Calu3 (cell line): ENCODE measurements around the gene PEAK1. TPM values are rescaled to one million over a fixed set of nuclear protein-coding genes. Genes with fewer than 3 reads are reported as not detected.

Source experiments
- BruUV-seq: library from RNA; stranded (reverse); fragments of 400-500 nt; replicated peaks from 2 replicates; lab custom pipeline; 2021; lab: Mats Ljungman, UMichigan
- CTCF ChIA-PET: fragments of 300-600 bp; sonication (Branson Sonifier 250); formaldehyde crosslinking; loops from one replicate; lab custom pipeline; 2022; ENCODE audit warnings: antibody characterized with exemption; lab: Charles Lee
- DNase-seq: peaks from one replicate; pipeline ENCODE4 v3.0.0; 2022
- H3K27ac Mint-ChIP-seq: one replicate; pipeline ENCODE4 v1.8.0; 2022; ENCODE audit warnings: mixed read lengths; ENCODE audit not compliant: unreplicated experiment
- H3K27me3 Mint-ChIP-seq: one replicate; pipeline ENCODE4 v1.8.0; 2022; ENCODE audit warnings: mixed read lengths; ENCODE audit not compliant: unreplicated experiment
- H3K36me3 Mint-ChIP-seq: one replicate; pipeline ENCODE4 v1.8.0; 2022; ENCODE audit warnings: mild to moderate bottlenecking, moderate library complexity, mixed read lengths; ENCODE audit not compliant: insufficient read depth, unreplicated experiment
- H3K4me1 Mint-ChIP-seq: one replicate; pipeline ENCODE4 v1.8.0; 2022; ENCODE audit warnings: mild to moderate bottlenecking, low read depth, mixed read lengths; ENCODE audit not compliant: unreplicated experiment
- H3K4me3 Mint-ChIP-seq: one replicate; pipeline ENCODE4 v1.8.0; 2022; ENCODE audit warnings: mild to moderate bottlenecking, low read depth, moderate library complexity, mixed read lengths; ENCODE audit not compliant: unreplicated experiment
- H3K9me3 Mint-ChIP-seq: one replicate; pipeline ENCODE4 v1.8.0; 2022; ENCODE audit warnings: low read depth, mixed read lengths; ENCODE audit not compliant: unreplicated experiment
- intact Hi-C: fragments of 100-400 bp; cut with micrococcal nuclease; formaldehyde crosslinking; loops from one replicate; pipeline ENCODE4 v1.10.0; 2022; ENCODE audit not compliant: unreplicated experiment
- total RNA-seq: library from RNA; stranded (reverse); gene quantifications from 2 replicates; pipeline ENCODE4 v1.2.3, GENCODE V29; 2022
- TF ChIP-seq, protein P1 (sequence below): fragments of 200-600 bp; IDR thresholded peaks from one replicate; pipeline ENCODE4 v1.8.0; 2022; ENCODE audit warnings: antibody characterized with exemption; ENCODE audit not compliant: unreplicated experiment

The PEAK1 gene
- total RNA-seq, 1 experiment from 2014 or later, result 54.3 TPM

DNA sequence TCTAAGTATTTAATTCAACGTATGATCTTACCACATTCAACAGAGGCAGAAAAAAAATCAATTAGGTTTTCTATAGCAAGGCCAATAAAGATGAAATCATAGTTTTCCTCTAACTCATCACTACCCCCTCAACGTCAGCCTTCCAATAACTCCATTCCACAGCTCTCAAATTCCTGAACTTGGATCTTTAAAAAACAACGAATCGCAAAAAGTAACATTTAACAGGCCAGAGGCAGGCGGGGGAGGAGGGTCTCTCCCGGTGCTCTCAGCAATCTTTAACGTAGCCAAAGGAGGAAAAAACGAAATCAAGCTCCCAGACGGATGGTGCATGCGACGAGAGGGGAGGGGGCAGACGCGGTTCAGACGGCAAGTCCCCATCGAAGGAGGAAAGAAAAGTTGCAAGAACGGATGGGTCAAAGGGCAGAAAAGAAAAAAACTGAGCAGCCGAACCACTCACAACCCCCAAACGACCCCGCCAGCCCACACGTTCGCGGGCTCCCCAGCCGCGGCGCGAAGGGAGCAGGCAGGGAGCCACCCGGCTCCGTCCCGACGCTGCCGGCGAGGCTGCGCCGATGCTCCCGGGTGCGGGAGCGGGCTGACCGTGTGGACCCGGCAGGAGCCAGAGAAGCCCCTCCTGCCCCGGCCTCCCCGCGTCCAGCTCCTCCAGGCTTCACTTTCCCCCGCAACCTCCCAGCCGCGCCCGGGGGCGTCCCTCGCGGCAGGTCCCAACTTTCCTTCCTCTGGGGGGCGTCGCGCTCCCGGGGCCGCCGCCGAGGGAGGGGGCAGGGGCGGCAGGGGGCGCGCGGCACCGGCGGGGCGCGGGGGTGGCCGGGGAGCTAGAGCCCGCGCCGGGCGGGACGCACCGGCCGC lies 703 bp downstream of the PEAK1 start:
- intact Hi-C loops, result loop anchor here (1.0 kb wide), 1 partner anchor 232 kb away; no protein-coding TSS in a partner anchor
- Mint-ChIP-seq H3K4me1 (peaks cover 19% of the 10 kb centered on the region), H3K27me3 (no peaks in the 10 kb centered on the region), H3K4me3 (peak overlapping the region; percentile 85), H3K27ac (peak overlapping the region; percentile 95), H3K9me3 (no peaks in the 10 kb centered on the region), H3K36me3 (peaks cover 39% of the 10 kb centered on the region)
- no TSS peak for BruUV-seq
- TF ChIP-seq, protein P1, sequence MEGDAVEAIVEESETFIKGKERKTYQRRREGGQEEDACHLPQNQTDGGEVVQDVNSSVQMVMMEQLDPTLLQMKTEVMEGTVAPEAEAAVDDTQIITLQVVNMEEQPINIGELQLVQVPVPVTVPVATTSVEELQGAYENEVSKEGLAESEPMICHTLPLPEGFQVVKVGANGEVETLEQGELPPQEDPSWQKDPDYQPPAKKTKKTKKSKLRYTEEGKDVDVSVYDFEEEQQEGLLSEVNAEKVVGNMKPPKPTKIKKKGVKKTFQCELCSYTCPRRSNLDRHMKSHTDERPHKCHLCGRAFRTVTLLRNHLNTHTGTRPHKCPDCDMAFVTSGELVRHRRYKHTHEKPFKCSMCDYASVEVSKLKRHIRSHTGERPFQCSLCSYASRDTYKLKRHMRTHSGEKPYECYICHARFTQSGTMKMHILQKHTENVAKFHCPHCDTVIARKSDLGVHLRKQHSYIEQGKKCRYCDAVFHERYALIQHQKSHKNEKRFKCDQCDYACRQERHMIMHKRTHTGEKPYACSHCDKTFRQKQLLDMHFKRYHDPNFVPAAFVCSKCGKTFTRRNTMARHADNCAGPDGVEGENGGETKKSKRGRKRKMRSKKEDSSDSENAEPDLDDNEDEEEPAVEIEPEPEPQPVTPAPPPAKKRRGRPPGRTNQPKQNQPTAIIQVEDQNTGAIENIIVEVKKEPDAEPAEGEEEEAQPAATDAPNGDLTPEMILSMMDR, result peak; percentile 42
- CTCF ChIA-PET, result interaction anchor here (1.1 to 2.6 kb wide), 2 partner anchors 124 to 232 kb away, joined by 3 to 8 read pairs; no protein-coding TSS in a partner anchor
- peak; percentile 59 for DNase-seq

DNA sequence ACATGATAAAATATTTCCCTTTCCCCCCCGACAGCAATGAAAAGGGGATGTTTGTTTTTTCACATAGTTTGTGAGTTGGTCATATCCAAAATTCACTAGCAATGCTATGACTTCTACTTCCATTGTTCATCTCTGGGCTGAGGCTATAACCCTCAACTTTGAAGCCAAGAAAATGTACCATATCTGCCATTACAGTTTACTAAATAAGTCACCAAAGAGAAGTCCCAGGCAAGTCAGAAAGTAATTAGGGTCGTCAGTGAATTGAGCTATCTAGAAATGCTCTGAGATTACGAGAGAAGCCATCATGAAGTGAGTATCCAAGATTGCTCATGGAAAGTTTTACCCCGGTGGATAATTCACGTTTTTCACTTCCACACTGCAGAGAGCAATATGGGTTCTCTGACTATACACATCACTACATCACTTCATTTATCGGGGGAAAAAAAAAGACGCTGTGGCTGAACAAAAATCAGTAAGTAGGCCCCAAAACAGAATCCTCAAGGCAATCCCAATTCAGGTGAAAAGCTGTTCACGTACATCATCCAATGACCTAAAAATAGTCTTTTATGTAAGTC lies 1.4 kb downstream of the PEAK1 start:
- peak overlapping the region; percentile 95 for H3K27ac Mint-ChIP-seq

GRCh38 chr15:77417602-77418001 lies 2.3 kb downstream of the PEAK1 start:
- intact Hi-C loops, result loop anchor here (1.0 kb wide), 1 partner anchor 230 kb away; no protein-coding TSS in a partner anchor
- peaks cover 39% of the 10 kb centered on the region for H3K36me3 Mint-ChIP-seq
- BruUV-seq, result no TSS peak
- no peak for DNase-seq
- no peak overlapping the region for H3K4me3 Mint-ChIP-seq
- H3K9me3 Mint-ChIP-seq, result no peaks in the 10 kb centered on the region
- no peak overlapping the region for H3K27ac Mint-ChIP-seq
- H3K4me1 Mint-ChIP-seq, result peaks cover 9% of the 10 kb centered on the region
- TF ChIP-seq, protein P1, result no peak
- CTCF ChIA-PET, result no interaction called here
- H3K27me3 Mint-ChIP-seq, result no peaks in the 10 kb centered on the region

More for the DNA sequence above, 1.4 kb downstream of the PEAK1 start:
- Mint-ChIP-seq H3K9me3 (no peaks in the 10 kb centered on the region), H3K36me3 (peaks cover 39% of the 10 kb centered on the region), H3K4me3 (peak overlapping the region; percentile 85), H3K4me1 (peaks cover 11% of the 10 kb centered on the region), H3K27me3 (no peaks in the 10 kb centered on the region)
- TF ChIP-seq, protein P1, result no peak
- BruUV-seq, result TSS peak; percentile 72
- intact Hi-C loops, result loop anchor here (1.0 kb wide), 1 partner anchor 231 kb away; no protein-coding TSS in a partner anchor
- CTCF ChIA-PET, result interaction anchor here (1.1 to 2.6 kb wide), 2 partner anchors 125 to 232 kb away, joined by 3 to 8 read pairs; no protein-coding TSS in a partner anchor
- no peak for DNase-seq

DNA sequence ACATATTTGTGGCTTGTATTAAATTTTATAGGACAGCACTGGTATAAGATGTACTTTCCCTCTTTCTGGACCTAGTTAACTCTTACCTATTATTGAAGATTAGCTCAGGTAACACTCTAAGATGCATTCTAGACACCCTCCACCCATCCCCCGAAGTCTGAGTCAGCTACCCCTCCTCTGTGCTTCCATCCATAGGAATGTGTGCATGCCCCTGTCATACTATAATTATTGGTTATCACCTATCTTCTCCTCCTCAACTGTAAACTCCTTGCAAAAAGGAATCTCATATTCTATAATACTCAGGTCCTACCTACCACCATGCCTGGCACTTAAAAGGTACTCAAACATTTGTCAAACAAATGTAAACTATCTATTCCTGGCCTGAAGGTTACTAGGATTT lies 3.0 kb downstream of the PEAK1 start:
- Mint-ChIP-seq H3K4me3 (no peak overlapping the region), H3K36me3 (peaks cover 39% of the 10 kb centered on the region), H3K27ac (no peak overlapping the region), H3K27me3 (no peaks in the 10 kb centered on the region), H3K9me3 (no peaks in the 10 kb centered on the region), H3K4me1 (peaks cover 16% of the 10 kb centered on the region)
- no TSS peak for BruUV-seq
- intact Hi-C loops, result no loop called here
- TF ChIP-seq, protein P1, result no peak
- CTCF ChIA-PET, result no interaction called here
- no peak for DNase-seq
